ENCODE data around the gene ANKLE1.

ANKLE1 gene

GRCh38 chr19:17309198-17309964, 27.7 kb downstream of the ANKLE1 start, which contains the start of gene DDA1:
TSS of gene DDA1 (plus strand) at chr19:17309563. CDS start at chr19:17309655, 92 bp downstream.
- H3K36me3 ChIP-seq (ENCODE audit: control insufficient read depth in 2 of 2, insufficient read depth in 1 of 2, low read length in 2 of 2) = peaks cover 0 to 29% of the 10 kb centered on the region in 2 experiments; a peak in 1 of 3 replicates
- peak within 1 kb of the TSS; percentile 26 for H3K27ac ChIP-seq (ENCODE audit: extremely low read depth, low read depth, low read length)
- H3K4me3 ChIP-seq (ENCODE audit: low read depth, low read length) = peak within 1 kb of the TSS; percentile 98
- H3K9me3 ChIP-seq (ENCODE audit: control insufficient read depth, insufficient read depth, low read depth, low read length) = no peaks in the 10 kb centered on the region
- ChIA-PET CTCF (interaction anchor here (0.9 to 1.4 kb wide), 6 partner anchors 17 to 156 kb away, joined by 3 to 7 read pairs (median 4); no protein-coding TSS in a partner anchor), POLR2A (interaction anchor here (0.6 to 2.9 kb wide), 18 partner anchors 8 to 682 kb away, joined by 3 to 64 read pairs (median 5); partner anchors contain the start of genes ANO8, BABAM1, GTPBP3 and OCEL1)
- H3K4me1 ChIP-seq (ENCODE audit: control insufficient read depth, insufficient read depth, low read length) = no peaks in the 10 kb centered on the region
- TF ChIP-seq ZNF621 (tag by site-specific recombination; IDR thresholded peaks at IDR 0.05) = no peak
- TF ChIP-seq FEZF1 (tag by site-specific recombination; IDR thresholded peaks at IDR 0.05) = no peak
- TF ChIP-seq ZNF292 (tag by site-specific recombination; IDR thresholded peaks at IDR 0.05; ENCODE audit: borderline replicate concordance, low read depth) = no peak
- TF ChIP-seq ZFP3 (tag by site-specific recombination; IDR thresholded peaks at IDR 0.05; ENCODE audit: low read depth) = no peak
- no peak for TF ChIP-seq ZNF174 (tag by site-specific recombination; IDR thresholded peaks at IDR 0.05)
- 0 out of 2 replicates have a peak, but pooled peaks have one; percentile 24 for TF ChIP-seq ZBTB17 (tag by site-specific recombination; IDR thresholded peaks at IDR 0.05)
- TF ChIP-seq, protein P1, sequence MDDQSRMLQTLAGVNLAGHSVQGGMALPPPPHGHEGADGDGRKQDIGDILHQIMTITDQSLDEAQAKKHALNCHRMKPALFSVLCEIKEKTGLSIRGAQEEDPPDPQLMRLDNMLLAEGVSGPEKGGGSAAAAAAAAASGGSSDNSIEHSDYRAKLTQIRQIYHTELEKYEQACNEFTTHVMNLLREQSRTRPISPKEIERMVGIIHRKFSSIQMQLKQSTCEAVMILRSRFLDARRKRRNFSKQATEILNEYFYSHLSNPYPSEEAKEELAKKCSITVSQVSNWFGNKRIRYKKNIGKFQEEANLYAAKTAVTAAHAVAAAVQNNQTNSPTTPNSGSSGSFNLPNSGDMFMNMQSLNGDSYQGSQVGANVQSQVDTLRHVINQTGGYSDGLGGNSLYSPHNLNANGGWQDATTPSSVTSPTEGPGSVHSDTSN (CRISPR knock-in tag; IDR thresholded peaks at IDR 0.05) = no peak; the same call in 1 of the 2 replicates
- no peak for TF ChIP-seq ZNF792 (tag by site-specific recombination; IDR thresholded peaks at IDR 0.05)
- peak; percentile 90 for TF ChIP-seq KLF7 (tag by site-specific recombination; IDR thresholded peaks at IDR 0.05; ENCODE audit: borderline replicate concordance)
- TF ChIP-seq ZNF350 (tag by site-specific recombination; IDR thresholded peaks at IDR 0.05) = no peak
- no peak; the same call in 1 of the 2 replicates for TF ChIP-seq ZNF391 (tag by site-specific recombination; IDR thresholded peaks at IDR 0.05; ENCODE audit: borderline replicate concordance, low read depth)
- TF ChIP-seq, protein P2, sequence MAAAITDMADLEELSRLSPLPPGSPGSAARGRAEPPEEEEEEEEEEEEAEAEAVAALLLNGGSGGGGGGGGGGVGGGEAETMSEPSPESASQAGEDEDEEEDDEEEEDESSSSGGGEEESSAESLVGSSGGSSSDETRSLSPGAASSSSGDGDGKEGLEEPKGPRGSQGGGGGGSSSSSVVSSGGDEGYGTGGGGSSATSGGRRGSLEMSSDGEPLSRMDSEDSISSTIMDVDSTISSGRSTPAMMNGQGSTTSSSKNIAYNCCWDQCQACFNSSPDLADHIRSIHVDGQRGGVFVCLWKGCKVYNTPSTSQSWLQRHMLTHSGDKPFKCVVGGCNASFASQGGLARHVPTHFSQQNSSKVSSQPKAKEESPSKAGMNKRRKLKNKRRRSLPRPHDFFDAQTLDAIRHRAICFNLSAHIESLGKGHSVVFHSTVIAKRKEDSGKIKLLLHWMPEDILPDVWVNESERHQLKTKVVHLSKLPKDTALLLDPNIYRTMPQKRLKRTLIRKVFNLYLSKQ (tag by site-specific recombination; IDR thresholded peaks at IDR 0.05; ENCODE audit: borderline replicate concordance) = no peak
- no peak for TF ChIP-seq REPIN1 (tag by site-specific recombination; IDR thresholded peaks at IDR 0.05; ENCODE audit: low read depth)
- TF ChIP-seq ZNF146 (tag by site-specific recombination; IDR thresholded peaks at IDR 0.05) = no peak
- no peak for TF ChIP-seq REST (tag by site-specific recombination; IDR thresholded peaks at IDR 0.05)
- TF ChIP-seq OVOL3 (tag by site-specific recombination; IDR thresholded peaks at IDR 0.05) = no peak
- TF ChIP-seq ZNF302 (tag by site-specific recombination; IDR thresholded peaks at IDR 0.05; ENCODE audit: low read depth) = no peak
- TF ChIP-seq ZBTB7A (tag by site-specific recombination; IDR thresholded peaks at IDR 0.05; ENCODE audit: low read depth) = peak; percentile 93
- peak; percentile 30; the same call in 1 of the 2 replicates for TF ChIP-seq ZNF580 (tag by site-specific recombination; IDR thresholded peaks at IDR 0.05)
- TF ChIP-seq, protein P3, sequence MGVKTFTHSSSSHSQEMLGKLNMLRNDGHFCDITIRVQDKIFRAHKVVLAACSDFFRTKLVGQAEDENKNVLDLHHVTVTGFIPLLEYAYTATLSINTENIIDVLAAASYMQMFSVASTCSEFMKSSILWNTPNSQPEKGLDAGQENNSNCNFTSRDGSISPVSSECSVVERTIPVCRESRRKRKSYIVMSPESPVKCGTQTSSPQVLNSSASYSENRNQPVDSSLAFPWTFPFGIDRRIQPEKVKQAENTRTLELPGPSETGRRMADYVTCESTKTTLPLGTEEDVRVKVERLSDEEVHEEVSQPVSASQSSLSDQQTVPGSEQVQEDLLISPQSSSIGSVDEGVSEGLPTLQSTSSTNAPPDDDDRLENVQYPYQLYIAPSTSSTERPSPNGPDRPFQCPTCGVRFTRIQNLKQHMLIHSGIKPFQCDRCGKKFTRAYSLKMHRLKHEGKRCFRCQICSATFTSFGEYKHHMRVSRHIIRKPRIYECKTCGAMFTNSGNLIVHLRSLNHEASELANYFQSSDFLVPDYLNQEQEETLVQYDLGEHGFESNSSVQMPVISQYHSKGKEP (tag by site-specific recombination; IDR thresholded peaks at IDR 0.05) = no peak
- no peak for TF ChIP-seq ZNF133 (tag by site-specific recombination; IDR thresholded peaks at IDR 0.05)
- no peak for TF ChIP-seq ZNF571 (tag by site-specific recombination; IDR thresholded peaks at IDR 0.05)

Data from HEK293 (cell line).